H9 (cell line): ENCODE results near the gene ANKRD13A. TPM values are rescaled to one million over a fixed set of nuclear protein-coding genes. Genes with fewer than 3 reads are reported as not detected.
A peak's percentile ranks its signal among the peaks of the same experiment; 100 is the strongest.
"Not testable (repeated sequence)": the region's sequence is repeated elsewhere in the genome, so short reads cannot be mapped to it uniquely, and the experiment has no call there.

Experiments used
- DNase-seq: peaks from one replicate; pipeline ENCODE4 v3.0.0-alpha.2; 2017
- H2AFZ ChIP-seq: one replicate; pipeline ENCODE4 v1.6.1; 2013; ENCODE audit warnings: mild to moderate bottlenecking, low read length, control low read depth, moderate library complexity
- H2AK5ac ChIP-seq: 2 replicates; pipeline ENCODE4 v1.6.1; 2013; ENCODE audit warnings: low read length, control low read depth, mixed read lengths; ENCODE audit not compliant: insufficient read length
- H2BK120ac ChIP-seq: one replicate; pipeline ENCODE4 v1.6.1; 2013; ENCODE audit warnings: low read depth, mild to moderate bottlenecking, low read length, control low read depth, inconsistent platforms; ENCODE audit not compliant: poor library complexity, severe bottlenecking
- H2BK12ac ChIP-seq: 2 replicates; pipeline ENCODE4 v1.6.1; 2013; ENCODE audit warnings: low read length, control low read depth, mixed read lengths, low read depth; ENCODE audit not compliant: insufficient read length
- H2BK15ac ChIP-seq: 2 replicates; pipeline ENCODE4 v1.6.1; 2013; ENCODE audit warnings: low read depth, low read length, control low read depth
- H2BK20ac ChIP-seq: one replicate; pipeline ENCODE4 v1.6.1; 2013; ENCODE audit warnings: low read depth, mild to moderate bottlenecking, low read length, control low read depth, inconsistent platforms; ENCODE audit not compliant: poor library complexity, severe bottlenecking
- H2BK5ac ChIP-seq: 2 replicates; pipeline ENCODE4 v1.6.1; 2013; ENCODE audit warnings: low read length, control low read depth, mixed read lengths; ENCODE audit not compliant: insufficient read length
- H3K14ac ChIP-seq: 2 replicates; pipeline ENCODE4 v1.6.1; 2013; ENCODE audit warnings: low read length, control low read depth; ENCODE audit not compliant: insufficient read depth
- H3K18ac ChIP-seq: 2 replicates; pipeline ENCODE4 v1.6.1; 2013; ENCODE audit warnings: low read depth, mild to moderate bottlenecking, mixed read lengths, low read length, control low read depth; ENCODE audit not compliant: insufficient read length
- H3K23ac ChIP-seq: 2 replicates; pipeline ENCODE4 v1.6.1; 2013; ENCODE audit warnings: low read length, control low read depth, mixed read lengths, low read depth; ENCODE audit not compliant: insufficient read length
- H3K23me2 ChIP-seq: 2 replicates; pipeline ENCODE4 v1.6.1; 2013; ENCODE audit warnings: low read depth, mild to moderate bottlenecking, mixed read lengths, low read length, control low read depth; ENCODE audit not compliant: insufficient read length, poor library complexity, severe bottlenecking
- H3K27ac ChIP-seq: 2 replicates; pipeline ENCODE4 v1.5.1; 2013; ENCODE audit warnings: low read length, control low read depth, mixed read lengths, low read depth; ENCODE audit not compliant: insufficient read length
- H3K27me3 ChIP-seq: 2 replicates; pipeline ENCODE4 v1.6.1; 2013; ENCODE audit warnings: low read length, control low read depth, inconsistent platforms; ENCODE audit not compliant: insufficient read depth
- H3K4ac ChIP-seq: 2 replicates; pipeline ENCODE4 v1.6.1; 2013; ENCODE audit warnings: low read depth, mild to moderate bottlenecking, control low read depth, inconsistent platforms, low read length, moderate library complexity
- H3K4me1 ChIP-seq: 2 replicates; pipeline ENCODE4 v1.6.1; 2013; ENCODE audit warnings: low read length, control low read depth, inconsistent platforms; ENCODE audit not compliant: insufficient read depth
- H3K4me2 ChIP-seq: 2 replicates; pipeline ENCODE4 v1.6.1; 2013; ENCODE audit warnings: low read length, control low read depth, mixed read lengths; ENCODE audit not compliant: insufficient read length, insufficient read depth
- H3K56ac ChIP-seq: 2 replicates; pipeline ENCODE4 v1.6.1; 2013; ENCODE audit warnings: low read depth, mild to moderate bottlenecking, mixed read lengths, low read length, control low read depth; ENCODE audit not compliant: insufficient read length
- H3K79me1 ChIP-seq: 2 replicates; pipeline ENCODE4 v1.6.1; 2013; ENCODE audit warnings: low read depth, mild to moderate bottlenecking, moderate library complexity, low read length, control low read depth, inconsistent platforms; ENCODE audit not compliant: insufficient read depth, poor library complexity, severe bottlenecking
- H3K79me2 ChIP-seq: 2 replicates; pipeline ENCODE4 v1.6.1; 2013; ENCODE audit warnings: low read length, control low read depth, inconsistent platforms; ENCODE audit not compliant: insufficient read depth
- H3K9ac ChIP-seq: 2 replicates; pipeline ENCODE4 v1.6.1; 2013; ENCODE audit warnings: low read length, control low read depth, mixed read lengths; ENCODE audit not compliant: insufficient read length; ENCODE audit errors: extremely low read depth
- H3K9me3 ChIP-seq: one replicate; pipeline ENCODE4 v1.6.1; 2013; ENCODE audit warnings: low read depth, low read length, inconsistent platforms; ENCODE audit not compliant: control insufficient read depth
- H3T11ph ChIP-seq: one replicate; pipeline ENCODE4 v1.6.1; 2013; ENCODE audit warnings: mild to moderate bottlenecking, low read length, control low read depth, inconsistent platforms
- H4K20me1 ChIP-seq: one replicate; pipeline ENCODE4 v1.6.1; 2013; ENCODE audit not compliant: control insufficient read depth, insufficient read length, insufficient read depth
- H4K5ac ChIP-seq: 2 replicates; pipeline ENCODE4 v1.6.1; 2013; ENCODE audit warnings: low read depth, mild to moderate bottlenecking, mixed read lengths, low read length, control low read depth; ENCODE audit not compliant: insufficient read length
- H4K8ac ChIP-seq: replicated peaks from 2 replicates; pipeline ENCODE4 v1.6.1; 2013; ENCODE audit warnings: low read length, control low read depth, mixed read lengths, low read depth; ENCODE audit not compliant: insufficient read length
- H4K91ac ChIP-seq: 2 replicates; pipeline ENCODE4 v1.6.1; 2013; ENCODE audit warnings: low read depth, mild to moderate bottlenecking, moderate library complexity, mixed read lengths, low read length, control low read depth; ENCODE audit not compliant: insufficient read length
- H3K27ac Mint-ChIP-seq, 3 experiments: 2 replicates in 2 of 3; 3 replicates in 1 of 3; pipeline ENCODE4 v1.8.0; 2020 to 2021; ENCODE audit warnings: mixed read lengths in 3 of 3, mild to moderate bottlenecking in 1 of 3, moderate library complexity in 1 of 3
- H3K27me3 Mint-ChIP-seq: 2 replicates; pipeline ENCODE4 v1.8.0; 2021; ENCODE audit warnings: low read depth, mild to moderate bottlenecking, moderate library complexity, mixed read lengths
- H3K36me3 Mint-ChIP-seq, 3 experiments: 2 replicates in 2 of 3; 3 replicates in 1 of 3; pipeline ENCODE4 v1.8.0; 2020 to 2021; ENCODE audit warnings: low read depth in 3 of 3, mixed read lengths in 3 of 3; ENCODE audit not compliant: insufficient read depth in 1 of 3
- H3K4me1 Mint-ChIP-seq, 2 experiments: 2 replicates each; pipeline ENCODE4 v1.8.0; 2020; ENCODE audit warnings: mixed read lengths in 2 of 2
- H3K4me3 Mint-ChIP-seq, 2 experiments: 2 replicates in 1 of 2; 3 replicates in 1 of 2; pipeline ENCODE4 v1.8.0; 2020 to 2021; ENCODE audit warnings: mild to moderate bottlenecking in 2 of 2, mixed read lengths in 2 of 2, moderate library complexity in 1 of 2
- H3K9me3 Mint-ChIP-seq, 2 experiments: 2 replicates in 1 of 2; 3 replicates in 1 of 2; pipeline ENCODE4 v1.8.0; 2020; ENCODE audit warnings: mild to moderate bottlenecking in 2 of 2, mixed read lengths in 2 of 2, moderate library complexity in 1 of 2
- WGBS: extraction: QIAGEN DNeasy Blood & Tissue Kit; methylation state at CpG from one replicate; pipeline ENCODE4 v1.1.7; 2013; ENCODE audit warnings: missing lambda C conversion rate, low lambda C conversion rate, mixed read lengths; ENCODE audit not compliant: insufficient read length; ENCODE audit errors: extremely low coverage; 5-methylcytosine and 5-hydroxymethylcytosine counted together
- total RNA-seq: library from RNA; stranded (reverse); gene quantifications from 2 replicates; pipeline ENCODE4 v1.2.1, GENCODE V29; 2021
- TF ChIP-seq, protein P1 (sequence below): fragments of 200-600 bp; sonication (generic); conservative IDR thresholded peaks from 3 replicates; pipeline ENCODE4 v1.8.0; 2021; ENCODE audit warnings: antibody characterized with exemption, mild to moderate bottlenecking

Gene ANKRD13A
- total RNA-seq, 1 experiment from 2014 or later, result 18.0 TPM

DNA sequence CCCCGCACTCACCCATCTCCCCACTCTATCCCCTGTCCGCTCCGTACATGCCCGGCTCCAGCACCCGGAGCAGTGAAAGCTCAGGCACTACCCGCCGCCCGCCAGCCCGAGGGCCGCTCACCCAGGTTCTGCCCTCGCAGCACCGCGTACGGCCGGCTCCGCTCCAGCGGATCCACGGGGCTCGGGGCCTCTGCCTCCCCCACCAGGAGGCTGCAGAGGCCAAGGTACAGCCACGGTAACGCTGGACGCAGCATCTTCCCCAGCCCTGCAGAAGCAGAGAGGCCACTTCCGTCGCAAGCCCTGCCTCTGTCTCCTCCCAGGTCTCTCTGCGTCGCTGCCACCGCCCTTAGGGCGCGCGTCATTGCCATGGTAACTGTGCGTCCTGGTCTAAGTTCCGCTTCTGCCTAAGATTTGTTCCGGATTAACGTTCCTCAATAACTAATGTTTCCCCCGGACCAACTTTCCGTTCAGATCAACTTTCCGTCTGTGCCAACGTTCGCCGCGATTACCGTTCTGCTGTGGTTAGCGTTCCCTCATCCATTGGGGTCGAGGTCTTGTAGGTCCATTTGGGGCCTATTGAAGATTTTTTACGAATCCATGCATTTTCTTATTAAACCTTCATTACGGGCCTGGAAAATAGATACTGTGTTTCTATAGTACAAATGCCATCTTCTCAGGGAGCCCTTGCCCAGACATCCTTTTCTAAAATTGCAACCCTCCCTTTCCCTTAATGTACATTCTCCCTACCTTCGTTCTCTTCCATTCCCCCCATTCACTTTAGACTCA is 49.2 kb downstream of the ANKRD13A start, which contains the start of gene C12orf76:
Gene C12orf76 (minus strand): TSS at position 281 of the 786 bp plus-strand sequence. CDS start 27 bp downstream, at position 254.
- H3K27ac ChIP-seq, result no peak within 1 kb of the TSS

DNA sequence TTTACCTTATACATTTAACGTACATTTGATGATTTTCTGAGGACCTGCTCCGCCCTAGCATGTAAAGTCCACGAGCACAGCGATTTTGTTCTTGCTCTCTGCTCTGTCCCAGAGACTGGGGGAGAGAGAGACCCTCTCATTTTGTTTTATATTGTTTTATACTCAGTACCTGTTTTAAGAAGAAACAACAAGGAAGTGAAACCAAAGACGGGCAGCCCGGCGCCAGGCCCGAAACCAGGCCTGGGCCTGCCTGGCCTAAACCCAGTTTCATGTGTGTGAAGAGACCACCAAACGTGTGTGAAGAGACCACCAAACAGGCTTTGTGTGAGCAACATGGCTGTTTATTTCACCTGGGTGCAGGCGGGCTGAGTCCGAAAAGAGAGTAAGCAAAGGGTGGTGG is 49.8 kb downstream of the ANKRD13A start:
- Mint-ChIP-seq H3K4me1 (peaks cover 16 to 17% of the 10 kb centered on the region in 2 experiments), H3K4me3 (peak overlapping the region; percentile 70 to 83), H3K27ac (peak overlapping the region in 1 of 3 experiments; percentile 77; a peak in 1 of 7 replicates)
- not testable (repeated sequence) for H2BK120ac ChIP-seq, H3K18ac ChIP-seq, H2BK12ac ChIP-seq, H4K20me1 ChIP-seq, H3K56ac ChIP-seq, H3K36me3 Mint-ChIP-seq, H3K79me2 ChIP-seq, H3K79me1 ChIP-seq, H3K9me3 Mint-ChIP-seq, H3K14ac ChIP-seq, DNase-seq, H3K27me3 Mint-ChIP-seq, H3K9me3 ChIP-seq, H3T11ph ChIP-seq, H3K4ac ChIP-seq, H4K5ac ChIP-seq, H2BK5ac ChIP-seq, H2BK20ac ChIP-seq, H3K4me1 ChIP-seq, H3K27me3 ChIP-seq, H3K23ac ChIP-seq, H3K27ac ChIP-seq, H2AK5ac ChIP-seq, H2AFZ ChIP-seq, H2BK15ac ChIP-seq, H3K23me2 ChIP-seq, H4K8ac ChIP-seq, H4K91ac ChIP-seq
- 100% methylated on average over 1 of the region's 11 CpGs for WGBS
- H3K4me2 ChIP-seq, result peak overlapping the region; percentile 50
- H3K9ac ChIP-seq, result peak overlapping the region; percentile 17

More for the DNA sequence above, 49.2 kb downstream of the ANKRD13A start, which contains the start of gene C12orf76:
- Histone ChIP-seq H2BK120ac (no peak within 1 kb of the TSS), H3K18ac (no peak within 1 kb of the TSS), H3K79me1 (no peaks in the 10 kb centered on the region), H2BK15ac (no peak within 1 kb of the TSS), H4K5ac (no peak within 1 kb of the TSS), H2AFZ (peak within 1 kb of the TSS; percentile 0), H3K27me3 (no peaks in the 10 kb centered on the region), H3K9me3 (no peaks in the 10 kb centered on the region), H3K23me2 (no peaks in the 10 kb centered on the region), H2AK5ac (no peak within 1 kb of the TSS), H2BK12ac (no peak within 1 kb of the TSS), H3K56ac (no peak within 1 kb of the TSS), H3K79me2 (no peaks in the 10 kb centered on the region; the same call in 1 of the 2 replicates), H4K91ac (no peak within 1 kb of the TSS), H4K20me1 (no peaks in the 10 kb centered on the region), H3K4me2 (peak within 1 kb of the TSS; percentile 50), H3K4me1 (no peaks in the 10 kb centered on the region), H3K14ac (no peak within 1 kb of the TSS), H3T11ph (no peak within 1 kb of the TSS), H3K4ac (no peak within 1 kb of the TSS), H3K23ac (no peak within 1 kb of the TSS), H2BK20ac (no peak within 1 kb of the TSS), H4K8ac (no peak within 1 kb of the TSS), H2BK5ac (no peak within 1 kb of the TSS), H3K9ac (peak within 1 kb of the TSS; percentile 63)
- Mint-ChIP-seq H3K9me3 (no peaks in the 10 kb centered on the region), H3K36me3 (peaks cover 0 to 1% (median 1%) of the 10 kb centered on the region in 3 experiments; a peak in 3 of 7 replicates), H3K4me3 (peak within 1 kb of the TSS; percentile 70 to 83), H3K27ac (peak within 1 kb of the TSS; percentile 76 to 85 (median 77); a peak in 6 of 7 replicates), H3K4me1 (peaks cover 16 to 17% of the 10 kb centered on the region in 2 experiments), H3K27me3 (no peaks in the 10 kb centered on the region)
- DNase-seq, result peak; percentile 95
- WGBS, result 100% methylated on average over 1 of the region's 47 CpGs
- TF ChIP-seq, protein P1, sequence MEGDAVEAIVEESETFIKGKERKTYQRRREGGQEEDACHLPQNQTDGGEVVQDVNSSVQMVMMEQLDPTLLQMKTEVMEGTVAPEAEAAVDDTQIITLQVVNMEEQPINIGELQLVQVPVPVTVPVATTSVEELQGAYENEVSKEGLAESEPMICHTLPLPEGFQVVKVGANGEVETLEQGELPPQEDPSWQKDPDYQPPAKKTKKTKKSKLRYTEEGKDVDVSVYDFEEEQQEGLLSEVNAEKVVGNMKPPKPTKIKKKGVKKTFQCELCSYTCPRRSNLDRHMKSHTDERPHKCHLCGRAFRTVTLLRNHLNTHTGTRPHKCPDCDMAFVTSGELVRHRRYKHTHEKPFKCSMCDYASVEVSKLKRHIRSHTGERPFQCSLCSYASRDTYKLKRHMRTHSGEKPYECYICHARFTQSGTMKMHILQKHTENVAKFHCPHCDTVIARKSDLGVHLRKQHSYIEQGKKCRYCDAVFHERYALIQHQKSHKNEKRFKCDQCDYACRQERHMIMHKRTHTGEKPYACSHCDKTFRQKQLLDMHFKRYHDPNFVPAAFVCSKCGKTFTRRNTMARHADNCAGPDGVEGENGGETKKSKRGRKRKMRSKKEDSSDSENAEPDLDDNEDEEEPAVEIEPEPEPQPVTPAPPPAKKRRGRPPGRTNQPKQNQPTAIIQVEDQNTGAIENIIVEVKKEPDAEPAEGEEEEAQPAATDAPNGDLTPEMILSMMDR, result no peak
